Measurements from ENCODE around the gene PRAF2. TPM values are rescaled to one million over a fixed set of nuclear protein-coding genes. Genes with fewer than 3 reads are reported as not detected.

The PRAF2 gene
- total and polyA plus RNA-seq, 2 of the 13 experiments (the other 11 are each of a cell fraction or from before 2014, with no cell fraction given) = 0.33 to 2.6 TPM

- TF ChIP-seq ZNF280D (CRISPR knock-in tag; IDR thresholded peaks at IDR 0.05) = no peak
- TF ChIP-seq FOSL2 (CRISPR knock-in tag; IDR thresholded peaks at IDR 0.05) = peak; percentile 96
- TF ChIP-seq ZNF784 (CRISPR knock-in tag; IDR thresholded peaks at IDR 0.05; ENCODE audit: borderline replicate concordance) = no peak
- TF ChIP-seq ZNF598 (CRISPR knock-in tag; IDR thresholded peaks at IDR 0.05; ENCODE audit: borderline replicate concordance) = no peak
- no peak for TF ChIP-seq CEBPG (CRISPR knock-in tag; IDR thresholded peaks at IDR 0.05)
- TF ChIP-seq SAP130 (CRISPR knock-in tag; IDR thresholded peaks at IDR 0.05; ENCODE audit: low read depth) = peak; percentile 77
- TF ChIP-seq ZNF512 (CRISPR knock-in tag; IDR thresholded peaks at IDR 0.05) = no peak
- 0 out of 2 replicates have a peak, but pooled peaks have one; percentile 37 for TF ChIP-seq ZMAT3 (CRISPR knock-in tag; conservative IDR thresholded peaks at IDR 0.05)
- no peak for TF ChIP-seq ZNF710 (CRISPR knock-in tag; IDR thresholded peaks at IDR 0.05; ENCODE audit: borderline replicate concordance)
- TF ChIP-seq ZIK1 (CRISPR knock-in tag; IDR thresholded peaks at IDR 0.05; ENCODE audit: borderline replicate concordance, low read depth) = no peak
- TF ChIP-seq ZNF44 (CRISPR knock-in tag; IDR thresholded peaks at IDR 0.05) = no peak
- TF ChIP-seq ZNF777 (CRISPR knock-in tag; IDR thresholded peaks at IDR 0.05) = no peak
- no peak for TF ChIP-seq ZNF616 (CRISPR knock-in tag; IDR thresholded peaks at IDR 0.05; ENCODE audit: low read depth)
- 0 out of 2 replicates have a peak, but pooled peaks have one; percentile 32 for TF ChIP-seq MTA1 (CRISPR knock-in tag; IDR thresholded peaks at IDR 0.05; ENCODE audit: borderline replicate concordance)
- no peak for TF ChIP-seq ZNF75D (CRISPR knock-in tag; IDR thresholded peaks at IDR 0.05; ENCODE audit: borderline replicate concordance)
- no peak for TF ChIP-seq ATF5 (CRISPR knock-in tag; IDR thresholded peaks at IDR 0.05; ENCODE audit: low read depth)
- TF ChIP-seq DDIT3 (CRISPR knock-in tag; IDR thresholded peaks at IDR 0.05) = no peak
Observed at GRCh38 chrX:49079489-49080428, 6.0 kb upstream of the PRAF2 start, which contains the start of gene WDR45 (continued).
